Endothelial cell of umbilical vein (primary cell): Measurements from ENCODE around the gene DLGAP1. TPM values are rescaled to one million over a fixed set of nuclear protein-coding genes. Genes with fewer than 3 reads are reported as not detected.
A peak's percentile ranks its signal among the peaks of the same experiment; 100 is the strongest.

ENCODE experiments used
- BruUV-seq: library from RNA; stranded (reverse); fragments of 400-500 nt; replicated peaks from 2 replicates; lab custom pipeline; 2021; lab: Mats Ljungman, UMichigan
- CTCF ChIA-PET: fragments of 300-600, 350-600 bp; sonication (Branson Sonifier 250); formaldehyde crosslinking; loops from one replicate; lab custom pipeline; 2021; ENCODE audit warnings: antibody characterized with exemption, inconsistent platforms; lab: Charles Lee
- POLR2A ChIA-PET: fragments of 300-600, 350-600 bp; sonication (Branson Sonifier 250); formaldehyde crosslinking; loops from one replicate; lab custom pipeline; 2021; ENCODE audit warnings: antibody characterized with exemption, inconsistent platforms; lab: Charles Lee
- DNase-seq: peaks from one replicate; pipeline ENCODE4 v3.0.0-alpha.2; 2011; ENCODE audit warnings: low read depth, low spot score
- FAIRE-seq: peaks from 2 replicates; lab custom pipeline; 2011; peaks lifted over from hg19 to GRCh38; lab: Jason Lieb, UNC
- H2AFZ ChIP-seq: 2 replicates; pipeline ENCODE4 v1.6.0; 2012; ENCODE audit warnings: low read depth, low read length, control low read depth, inconsistent platforms
- H3K27ac ChIP-seq: 2 replicates; pipeline ENCODE4 v1.5.1; 2011; ENCODE audit warnings: low read depth, mild to moderate bottlenecking, control low read depth, low read length, moderate library complexity; ENCODE audit not compliant: insufficient read depth
- H3K27me3 ChIP-seq, 2 experiments: 2 replicates each; pipeline versions ENCODE4 v1.6.0 to v1.6.1; 2011; ENCODE audit warnings: low read length in 2 of 2, mixed read lengths in 1 of 2; ENCODE audit not compliant: control insufficient read depth in 2 of 2, insufficient read depth in 2 of 2
- H3K36me3 ChIP-seq, 2 experiments: 2 replicates in 1 of 2; 3 replicates in 1 of 2; pipeline ENCODE4 v1.5.1; 2011; ENCODE audit warnings: low read length in 2 of 2, mild to moderate bottlenecking in 1 of 2, moderate library complexity in 1 of 2; ENCODE audit not compliant: control insufficient read depth in 2 of 2, insufficient read depth in 2 of 2; ENCODE audit errors: extremely low read depth in 1 of 2
- H3K4me1 ChIP-seq: 3 replicates; pipeline ENCODE4 v1.5.1; 2011; ENCODE audit warnings: mild to moderate bottlenecking, low read length; ENCODE audit not compliant: control insufficient read depth, insufficient read depth; ENCODE audit errors: extremely low read depth
- H3K4me2 ChIP-seq: 2 replicates; pipeline ENCODE4 v1.6.1; 2011; ENCODE audit warnings: low read length, control low read depth, mixed read lengths; ENCODE audit not compliant: insufficient read depth
- H3K4me3 ChIP-seq, 3 experiments: fragments of 200-600 bp in 1 of 3; sonication (generic), shearing (Covaris generic) in 1 of 3; replicated peaks in 1 of 3; 2 replicates each; pipeline ENCODE4 v1.5.1; 2011 to 2016; ENCODE audit warnings: control low read depth in 3 of 3, low read length in 3 of 3, mild to moderate bottlenecking in 2 of 3, inconsistent platforms in 1 of 3, low read depth in 1 of 3, moderate library complexity in 1 of 3; ENCODE audit not compliant: insufficient read depth in 1 of 3
- H3K79me2 ChIP-seq: 2 replicates; pipeline ENCODE4 v1.6.0; 2012; ENCODE audit warnings: low read length, inconsistent platforms; ENCODE audit not compliant: control insufficient read depth, insufficient read depth
- H3K9ac ChIP-seq: replicated peaks from 2 replicates; pipeline ENCODE3; 2011; ENCODE audit warnings: low read length, control low read depth; ENCODE audit not compliant: insufficient read depth; ENCODE audit errors: extremely low read depth
- H3K9me1 ChIP-seq: replicated peaks from 3 replicates; pipeline ENCODE4 v1.6.0; 2011; ENCODE audit warnings: mild to moderate bottlenecking, low read length; ENCODE audit not compliant: control insufficient read depth, insufficient read depth; ENCODE audit errors: extremely low read depth
- H3K9me3 ChIP-seq: replicated peaks from 2 replicates; pipeline ENCODE4 v1.5.1; 2012; ENCODE audit warnings: low read length, inconsistent platforms; ENCODE audit not compliant: control insufficient read depth, insufficient read depth
- H4K20me1 ChIP-seq: replicated peaks from 2 replicates; pipeline ENCODE3; 2011; ENCODE audit warnings: mild to moderate bottlenecking, low read length; ENCODE audit not compliant: control insufficient read depth, insufficient read depth; ENCODE audit errors: extremely low read depth
- EZH2 ChIP-seq: IDR thresholded peaks from 2 replicates; pipeline ENCODE4 v1.6.1; 2012; ENCODE audit warnings: borderline replicate concordance, low read depth, mild to moderate bottlenecking, moderate library complexity, low read length, inconsistent platforms; ENCODE audit not compliant: severe bottlenecking
- FOS ChIP-seq: IDR thresholded peaks from 2 replicates; pipeline ENCODE4 v1.6.1; 2011; ENCODE audit warnings: mild to moderate bottlenecking, low read length, moderate library complexity, borderline replicate concordance; ENCODE audit not compliant: insufficient read depth
- JUN ChIP-seq: IDR thresholded peaks from 2 replicates; pipeline ENCODE4 v1.6.1; 2011; ENCODE audit warnings: borderline replicate concordance, low read depth; ENCODE audit not compliant: insufficient read length, insufficient read depth
- MYC ChIP-seq: IDR thresholded peaks from one replicate; pipeline ENCODE4 v1.6.1; 2011; ENCODE audit warnings: mild to moderate bottlenecking, low read depth, low read length
- POLR2A ChIP-seq: IDR thresholded peaks from 2 replicates; pipeline ENCODE4 v1.6.1; 2012; ENCODE audit warnings: low read depth, mild to moderate bottlenecking, control low read depth, low read length
- POLR2AphosphoS5 ChIP-seq: IDR thresholded peaks from 2 replicates; pipeline ENCODE4 v1.6.1; 2012; ENCODE audit warnings: low read depth, mild to moderate bottlenecking, control low read depth, low read length, moderate library complexity; ENCODE audit not compliant: insufficient read depth
- dilution Hi-C: fragments of 300-500 bp; cut with MboI; formaldehyde crosslinking; loops from one replicate; pipeline ENCODE4 v1.15.0; 2019; ENCODE audit warnings: low sequenced_read_pairs; ENCODE audit not compliant: extremely low pct_ligation_motif_present
- intact Hi-C: fragments of 100-400 bp; cut with micrococcal nuclease; formaldehyde crosslinking; loops from one replicate; pipeline ENCODE4 v1.10.0; 2022
- polyA plus RNA-seq, 4 experiments: library from polyadenylated mRNA; depleted of rRNA in 3 of 4; stranded (reverse) in 3 of 4; unstranded in 1 of 4; fragments of >200 nt; gene quantifications; 2 replicates each; pipeline versions ENCODE4 v1.2.1 to v1.2.3, GENCODE V29; 2011 to 2012; ENCODE audit warnings: missing spikeins in 1 of 4
- total RNA-seq: library from RNA; stranded (reverse); gene quantifications from 2 replicates; pipeline ENCODE4 v1.2.3, GENCODE V29; 2021
- TF ChIP-seq, protein P1 (sequence below): IDR thresholded peaks from 2 replicates; pipeline ENCODE4 v1.6.1; 2011; ENCODE audit not compliant: insufficient read depth, insufficient read length
- TF ChIP-seq, protein P2 (sequence below), 2 donors: IDR thresholded peaks; 1 replicate in 1 of 2; 2 replicates in 1 of 2; pipeline ENCODE4 v1.5.1; 2011; ENCODE audit warnings: low read length in 2 of 2, mild to moderate bottlenecking in 2 of 2, moderate library complexity in 2 of 2, control low read depth in 1 of 2, inconsistent platforms in 1 of 2, low read depth in 1 of 2; ENCODE audit not compliant: insufficient read depth in 1 of 2; ENCODE audit errors: extremely low read depth in 1 of 2

The DLGAP1 gene
- total and polyA plus RNA-seq, 2 donors (not counting 3 experiments of a cell fraction or from before 2014, with no cell fraction given): 0.04 TPM; not detected in 1

DNA sequence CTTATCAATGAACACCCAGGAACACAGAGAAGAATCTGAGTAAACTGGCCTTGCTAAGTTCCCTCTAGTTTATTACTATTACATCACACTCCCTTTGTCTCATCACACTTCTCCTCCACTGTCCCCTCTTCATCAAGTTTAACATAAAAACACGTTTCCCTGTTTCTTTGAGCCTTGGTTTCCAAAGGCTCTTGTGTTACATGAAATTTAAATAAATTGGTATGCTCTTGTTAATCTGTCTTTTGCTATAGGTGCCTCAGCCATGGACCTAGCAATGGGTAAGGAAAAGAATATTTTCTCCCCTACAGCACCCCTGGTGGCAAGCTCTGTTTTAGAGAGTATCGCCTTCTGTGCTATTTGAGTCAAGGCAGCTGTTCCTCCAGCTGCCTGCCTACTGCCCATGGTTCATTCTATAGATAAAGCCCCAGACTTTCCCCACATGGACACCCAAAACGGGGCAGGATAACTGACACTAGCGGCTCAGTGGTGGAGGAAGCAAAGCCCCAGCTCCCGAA, 973.4 kb downstream of the DLGAP1 start:
- BruUV-seq: no TSS peak
- Histone ChIP-seq H3K27ac (no peak overlapping the region), H3K9me3 (no peaks in the 10 kb centered on the region), H3K36me3 (no peaks in the 10 kb centered on the region), H3K4me3 (no peak overlapping the region), H4K20me1 (no peaks in the 10 kb centered on the region), H2AFZ (no peak overlapping the region), H3K79me2 (no peaks in the 10 kb centered on the region), H3K4me2 (no peak overlapping the region), H3K9ac (no peak overlapping the region), H3K9me1 (no peaks in the 10 kb centered on the region), H3K4me1 (peaks cover 4% of the 10 kb centered on the region), H3K27me3 (no peaks in the 10 kb centered on the region)
- dilution Hi-C loops: no loop called here
- ChIA-PET CTCF (interaction anchor here (0.5 to 1.6 kb wide), 21 partner anchors 9 to 792 kb away, joined by 3 to 17 read pairs (median 6); no protein-coding TSS in a partner anchor), POLR2A (no interaction called here)
- TF ChIP-seq EZH2: no peak
- TF ChIP-seq POLR2AphosphoS5: no peak
- no peak for TF ChIP-seq FOS
- no peak for TF ChIP-seq POLR2A
- no peak for TF ChIP-seq MYC
- TF ChIP-seq, protein P1, sequence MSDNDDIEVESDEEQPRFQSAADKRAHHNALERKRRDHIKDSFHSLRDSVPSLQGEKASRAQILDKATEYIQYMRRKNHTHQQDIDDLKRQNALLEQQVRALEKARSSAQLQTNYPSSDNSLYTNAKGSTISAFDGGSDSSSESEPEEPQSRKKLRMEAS: no peak
- TF ChIP-seq, protein P2, sequence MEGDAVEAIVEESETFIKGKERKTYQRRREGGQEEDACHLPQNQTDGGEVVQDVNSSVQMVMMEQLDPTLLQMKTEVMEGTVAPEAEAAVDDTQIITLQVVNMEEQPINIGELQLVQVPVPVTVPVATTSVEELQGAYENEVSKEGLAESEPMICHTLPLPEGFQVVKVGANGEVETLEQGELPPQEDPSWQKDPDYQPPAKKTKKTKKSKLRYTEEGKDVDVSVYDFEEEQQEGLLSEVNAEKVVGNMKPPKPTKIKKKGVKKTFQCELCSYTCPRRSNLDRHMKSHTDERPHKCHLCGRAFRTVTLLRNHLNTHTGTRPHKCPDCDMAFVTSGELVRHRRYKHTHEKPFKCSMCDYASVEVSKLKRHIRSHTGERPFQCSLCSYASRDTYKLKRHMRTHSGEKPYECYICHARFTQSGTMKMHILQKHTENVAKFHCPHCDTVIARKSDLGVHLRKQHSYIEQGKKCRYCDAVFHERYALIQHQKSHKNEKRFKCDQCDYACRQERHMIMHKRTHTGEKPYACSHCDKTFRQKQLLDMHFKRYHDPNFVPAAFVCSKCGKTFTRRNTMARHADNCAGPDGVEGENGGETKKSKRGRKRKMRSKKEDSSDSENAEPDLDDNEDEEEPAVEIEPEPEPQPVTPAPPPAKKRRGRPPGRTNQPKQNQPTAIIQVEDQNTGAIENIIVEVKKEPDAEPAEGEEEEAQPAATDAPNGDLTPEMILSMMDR (IDR thresholded peaks at IDR 0.05; ENCODE audit: extremely low read depth in 1 of 2, insufficient read depth in 1 of 2, low read depth in 1 of 2, low read length in 2 of 2): peak; percentile 53 to 55
- TF ChIP-seq JUN: no peak
- DNase-seq: peak; percentile 47
- FAIRE-seq: peak; percentile 40
- intact Hi-C loops: no loop called here
